Gastroesophageal sphincter (tissue), 3 donors: Measurements from ENCODE around the gene RXRG.

Experiments used
- CTCF ChIP-seq, 4 experiments: fragments of 200-600 bp in 2 of 4; fragments of 450-650 bp in 2 of 4; sonication (generic) in 1 of 4; IDR thresholded peaks; one replicate each; pipeline ENCODE4 v1.5.1; 2017 to 2019; ENCODE audit warnings: antibody characterized with exemption in 4 of 4, mild to moderate bottlenecking in 2 of 4, moderate library complexity in 2 of 4
- EP300 ChIP-seq: sonication (generic); formaldehyde crosslinking; IDR thresholded peaks from one replicate; pipeline ENCODE4 v1.6.1; 2017; ENCODE audit warnings: antibody characterized with exemption, mild to moderate bottlenecking
- POLR2A ChIP-seq, 2 donors: fragments of 450-650 bp; IDR thresholded peaks; one replicate each; pipeline ENCODE4 v1.6.1; 2017; ENCODE audit warnings: antibody characterized with exemption in 2 of 2, mild to moderate bottlenecking in 2 of 2, moderate library complexity in 1 of 2
- POLR2AphosphoS5 ChIP-seq: sonication (generic); formaldehyde crosslinking; IDR thresholded peaks from one replicate; pipeline ENCODE4 v1.6.1; 2017; ENCODE audit warnings: antibody characterized with exemption

GRCh38 chr1:165485716-165486115, 40.8 kb upstream of the RXRG start:
- no peak for TF ChIP-seq CTCF (IDR thresholded peaks at IDR 0.05)
- no peak for TF ChIP-seq POLR2AphosphoS5
- no peak for TF ChIP-seq EP300
- no peak for TF ChIP-seq POLR2A (IDR thresholded peaks at IDR 0.05)
